Uterus (tissue), 2 donors: ENCODE results near the gene SESN2.

Experiments used
- POLR2A ChIP-seq, 2 donors: fragments of 450-650 bp; IDR thresholded peaks; one replicate each; pipeline ENCODE4 v1.6.1; 2016; ENCODE audit warnings: antibody characterized with exemption in 2 of 2, mild to moderate bottlenecking in 1 of 2, moderate library complexity in 1 of 2
- TF ChIP-seq, protein P1 (sequence below), 4 experiments: fragments of 200-600 bp in 2 of 4; fragments of 450-650 bp in 2 of 4; sonication (generic) in 2 of 4; IDR thresholded peaks; one replicate each; pipeline ENCODE4 v1.5.1; 2016 to 2019; ENCODE audit warnings: antibody characterized with exemption in 4 of 4, mild to moderate bottlenecking in 2 of 4, moderate library complexity in 1 of 4

DNA sequence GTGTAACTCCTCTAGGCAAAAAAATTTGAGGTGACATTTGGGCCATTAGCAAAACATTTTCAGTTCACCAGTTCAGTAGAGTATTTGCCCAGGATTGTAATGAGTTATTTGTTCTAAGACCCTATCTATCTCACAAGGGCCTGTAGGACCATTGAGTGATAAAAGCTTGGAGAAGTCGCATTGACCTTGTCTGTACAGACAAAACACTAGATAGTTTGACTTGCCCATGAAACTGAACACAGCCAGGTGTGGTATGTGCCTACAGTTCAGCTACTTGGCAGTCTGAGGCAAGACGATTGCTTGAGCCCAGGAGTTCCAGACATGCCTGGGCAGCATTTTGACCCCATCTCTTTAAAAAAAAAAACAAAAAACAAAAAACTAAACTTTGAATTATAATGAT lies 20.3 kb upstream of the SESN2 start:
- TF ChIP-seq, protein P1, sequence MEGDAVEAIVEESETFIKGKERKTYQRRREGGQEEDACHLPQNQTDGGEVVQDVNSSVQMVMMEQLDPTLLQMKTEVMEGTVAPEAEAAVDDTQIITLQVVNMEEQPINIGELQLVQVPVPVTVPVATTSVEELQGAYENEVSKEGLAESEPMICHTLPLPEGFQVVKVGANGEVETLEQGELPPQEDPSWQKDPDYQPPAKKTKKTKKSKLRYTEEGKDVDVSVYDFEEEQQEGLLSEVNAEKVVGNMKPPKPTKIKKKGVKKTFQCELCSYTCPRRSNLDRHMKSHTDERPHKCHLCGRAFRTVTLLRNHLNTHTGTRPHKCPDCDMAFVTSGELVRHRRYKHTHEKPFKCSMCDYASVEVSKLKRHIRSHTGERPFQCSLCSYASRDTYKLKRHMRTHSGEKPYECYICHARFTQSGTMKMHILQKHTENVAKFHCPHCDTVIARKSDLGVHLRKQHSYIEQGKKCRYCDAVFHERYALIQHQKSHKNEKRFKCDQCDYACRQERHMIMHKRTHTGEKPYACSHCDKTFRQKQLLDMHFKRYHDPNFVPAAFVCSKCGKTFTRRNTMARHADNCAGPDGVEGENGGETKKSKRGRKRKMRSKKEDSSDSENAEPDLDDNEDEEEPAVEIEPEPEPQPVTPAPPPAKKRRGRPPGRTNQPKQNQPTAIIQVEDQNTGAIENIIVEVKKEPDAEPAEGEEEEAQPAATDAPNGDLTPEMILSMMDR (IDR thresholded peaks at IDR 0.05), result no peak
- no peak for TF ChIP-seq POLR2A (IDR thresholded peaks at IDR 0.05)
